Mammary epithelial cell (primary cell): ENCODE data around the gene DIPK2B.

Experiments used
- CTCF ChIP-seq, 2 donors: IDR thresholded peaks in 1 of 2; conservative IDR thresholded peaks in 1 of 2; 2 replicates each; pipeline ENCODE4 v1.5.1; 2011 to 2012; ENCODE audit warnings: inconsistent platforms in 2 of 2, low read length in 2 of 2, mild to moderate bottlenecking in 2 of 2, control low read depth in 1 of 2, low read depth in 1 of 2; ENCODE audit not compliant: insufficient read depth in 1 of 2; ENCODE audit errors: extremely low read depth in 1 of 2
- EZH2 ChIP-seq: IDR thresholded peaks from 2 replicates; pipeline ENCODE4 v1.6.1; 2012; ENCODE audit warnings: low read length, inconsistent platforms, borderline replicate concordance

GRCh38 chrX:45154033-45154360 is 46.7 kb downstream of the DIPK2B start:
- no peak for TF ChIP-seq CTCF (conservative IDR thresholded peaks at IDR 0.05 in 1 of 2, IDR thresholded peaks at IDR 0.05 in 1 of 2; ENCODE audit: extremely low read depth in 1 of 2, insufficient read depth in 1 of 2, low read depth in 1 of 2, low read length in 2 of 2)
- TF ChIP-seq EZH2, result no peak
